Stimulated activated CD8-positive, alpha-beta memory T cell treated with anti-CD3 and anti-CD28 coated beads, Interleukin-7, amount 100 ng/mL, for 4 hours (primary cell): ENCODE measurements around the gene TBCK.

Experiments used
- DNase-seq, 2 donors: peaks; one replicate each; pipeline ENCODE4 v3.0.0-alpha.2; 2020; ENCODE audit warnings: low read depth in 2 of 2

The TBCK gene

DNA sequence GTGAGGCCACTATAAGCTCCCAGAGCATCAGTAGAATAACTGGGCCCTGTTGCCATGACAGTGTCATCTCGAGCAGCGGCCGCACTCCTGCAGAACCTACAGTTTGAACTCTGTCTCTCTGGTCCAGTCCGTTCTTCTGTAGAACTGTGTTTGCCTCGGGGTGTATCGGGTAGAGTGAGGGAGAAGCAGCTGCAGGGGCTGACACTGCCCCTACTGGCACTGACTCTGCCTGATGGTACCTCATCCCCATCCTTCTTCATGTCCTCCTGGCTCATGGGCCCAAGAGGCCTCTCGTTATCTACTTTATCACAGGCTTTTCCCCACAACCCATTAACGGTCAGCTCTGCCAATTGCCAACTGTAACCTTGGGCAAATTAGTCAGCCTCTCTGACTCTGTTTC lies 324.3 kb downstream of the TBCK start:
- DNase-seq: no peak
